Measurements from ENCODE around the gene LCA5L. TPM values are rescaled to one million over a fixed set of nuclear protein-coding genes. Genes with fewer than 3 reads are reported as not detected.

LCA5L gene
- total RNA-seq, 4 donors from 2014 or later = 0.26 to 4.1 (median 2.2) TPM; not detected in 1

DNA sequence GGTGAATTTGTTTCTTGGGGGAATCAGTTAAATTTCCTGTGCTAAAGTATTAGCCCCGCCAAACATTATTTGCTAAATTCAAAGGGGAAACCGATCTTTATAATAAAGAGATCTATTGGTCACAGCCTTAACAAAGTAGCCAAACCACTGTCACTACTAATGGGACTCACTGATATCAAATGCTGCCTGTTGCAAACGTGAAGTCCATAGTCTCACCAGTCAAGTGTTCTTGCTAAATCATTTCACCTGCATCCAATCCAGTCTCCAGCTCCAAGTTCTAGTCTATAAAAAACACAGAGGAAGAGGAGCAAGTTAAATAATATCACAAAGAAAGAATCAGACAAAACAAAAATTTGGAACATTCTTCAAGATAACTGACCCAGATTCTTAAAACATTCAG is 36.3 kb upstream of the LCA5L start:
- intact Hi-C loops (cut with DNase I; ENCODE audit: low total_unique reads) = no loop called here
- no peaks in the 10 kb centered on the region for H3K4me1 ChIP-seq
- no peak overlapping the region for H3K27ac ChIP-seq
- no peaks in the 10 kb centered on the region for H3K9me3 ChIP-seq
- TF ChIP-seq, protein P1, sequence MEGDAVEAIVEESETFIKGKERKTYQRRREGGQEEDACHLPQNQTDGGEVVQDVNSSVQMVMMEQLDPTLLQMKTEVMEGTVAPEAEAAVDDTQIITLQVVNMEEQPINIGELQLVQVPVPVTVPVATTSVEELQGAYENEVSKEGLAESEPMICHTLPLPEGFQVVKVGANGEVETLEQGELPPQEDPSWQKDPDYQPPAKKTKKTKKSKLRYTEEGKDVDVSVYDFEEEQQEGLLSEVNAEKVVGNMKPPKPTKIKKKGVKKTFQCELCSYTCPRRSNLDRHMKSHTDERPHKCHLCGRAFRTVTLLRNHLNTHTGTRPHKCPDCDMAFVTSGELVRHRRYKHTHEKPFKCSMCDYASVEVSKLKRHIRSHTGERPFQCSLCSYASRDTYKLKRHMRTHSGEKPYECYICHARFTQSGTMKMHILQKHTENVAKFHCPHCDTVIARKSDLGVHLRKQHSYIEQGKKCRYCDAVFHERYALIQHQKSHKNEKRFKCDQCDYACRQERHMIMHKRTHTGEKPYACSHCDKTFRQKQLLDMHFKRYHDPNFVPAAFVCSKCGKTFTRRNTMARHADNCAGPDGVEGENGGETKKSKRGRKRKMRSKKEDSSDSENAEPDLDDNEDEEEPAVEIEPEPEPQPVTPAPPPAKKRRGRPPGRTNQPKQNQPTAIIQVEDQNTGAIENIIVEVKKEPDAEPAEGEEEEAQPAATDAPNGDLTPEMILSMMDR (IDR thresholded peaks at IDR 0.05) = no peak
- TF ChIP-seq POLR2A (IDR thresholded peaks at IDR 0.05) = no peak
- no peaks in the 10 kb centered on the region for H3K36me3 ChIP-seq
- H3K27me3 ChIP-seq = no peaks in the 10 kb centered on the region
- DNase-seq = no peak
- no peak overlapping the region for H3K4me3 ChIP-seq

DNA sequence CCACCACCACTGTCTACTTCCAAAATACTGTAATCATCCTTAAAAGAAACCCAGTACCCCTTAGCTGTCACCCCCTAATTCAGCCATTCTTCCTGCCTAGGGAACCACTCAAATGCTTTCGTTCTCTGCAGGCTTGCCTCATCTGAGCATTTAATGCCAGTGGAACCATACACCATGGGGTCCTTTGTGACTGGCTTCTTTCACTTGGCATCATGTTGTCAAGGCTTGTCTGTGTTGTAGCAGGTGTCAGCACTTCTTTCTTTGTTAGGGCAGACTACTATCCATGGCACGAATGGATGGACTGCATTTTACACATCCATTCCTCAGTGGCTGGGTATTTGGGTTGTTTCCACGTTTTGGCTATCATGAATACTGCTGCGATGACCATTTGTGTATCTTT is 34.7 kb upstream of the LCA5L start:
- Histone ChIP-seq H3K4me1 (no peaks in the 10 kb centered on the region), H3K27ac (no peak overlapping the region), H3K27me3 (no peaks in the 10 kb centered on the region), H3K4me3 (no peak overlapping the region), H3K9me3 (no peaks in the 10 kb centered on the region), H3K36me3 (no peaks in the 10 kb centered on the region)
- DNase-seq = no peak
- TF ChIP-seq, protein P1 (IDR thresholded peaks at IDR 0.05) = no peak
- no peak for TF ChIP-seq POLR2A (IDR thresholded peaks at IDR 0.05)
- intact Hi-C loops (cut with DNase I; ENCODE audit: low total_unique reads) = no loop called here

DNA sequence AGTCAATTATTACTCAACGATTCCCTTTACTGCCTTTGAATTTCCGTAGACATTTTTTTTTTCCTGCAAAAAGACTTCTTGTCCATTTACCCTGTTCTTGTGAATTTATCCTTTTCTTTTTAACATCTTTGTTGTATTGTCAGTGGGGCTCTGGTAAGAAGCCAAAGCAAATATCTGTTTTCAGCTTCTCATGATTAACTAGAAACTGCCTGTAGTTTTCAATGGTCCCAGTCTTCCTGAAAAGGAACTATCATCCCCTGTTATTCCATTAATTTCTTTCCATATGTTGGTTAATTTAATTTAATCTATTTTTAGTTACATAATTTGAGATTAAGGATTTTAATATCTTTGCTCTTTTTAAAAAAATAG is 34.2 kb upstream of the LCA5L start:
- no peak for DNase-seq
- Histone ChIP-seq H3K27me3 (no peaks in the 10 kb centered on the region), H3K4me1 (no peaks in the 10 kb centered on the region), H3K4me3 (no peak overlapping the region), H3K36me3 (no peaks in the 10 kb centered on the region), H3K27ac (no peak overlapping the region), H3K9me3 (no peaks in the 10 kb centered on the region)
- intact Hi-C loops (cut with DNase I; ENCODE audit: low total_unique reads) = no loop called here
- no peak for TF ChIP-seq POLR2A (IDR thresholded peaks at IDR 0.05)
- TF ChIP-seq, protein P1 (IDR thresholded peaks at IDR 0.05) = no peak

DNA sequence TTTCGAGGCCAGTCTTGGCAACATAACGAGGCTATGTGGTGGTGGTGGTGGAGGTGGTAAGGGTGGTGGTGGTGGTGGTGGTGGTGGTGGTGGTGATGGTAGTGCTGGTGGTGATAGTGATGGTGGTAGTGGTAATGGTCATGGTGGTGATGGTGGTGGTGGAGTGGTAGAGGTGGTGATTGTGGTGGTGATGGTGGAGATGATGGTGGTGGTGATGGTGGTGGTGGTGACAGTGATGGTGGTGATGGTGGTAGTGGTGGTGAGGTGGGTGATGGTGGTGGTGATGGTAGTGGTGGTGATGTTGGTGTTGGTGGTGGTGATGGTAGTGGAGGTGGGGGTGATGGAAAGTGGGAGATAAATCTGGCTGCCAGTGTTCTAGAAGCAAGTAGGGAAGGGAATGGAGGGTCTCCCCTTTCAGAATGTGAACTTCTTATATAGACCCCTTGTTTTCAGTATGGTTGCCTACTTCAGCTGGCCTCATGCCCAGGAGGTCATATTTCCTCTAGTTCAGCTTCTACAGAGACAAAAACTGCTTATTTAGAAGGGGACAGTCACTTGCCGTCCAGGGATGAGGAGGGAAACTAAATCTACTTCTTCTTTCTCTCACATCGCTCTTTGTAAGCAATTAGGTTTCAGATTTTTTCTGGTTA is 33.7 kb upstream of the LCA5L start:
- H3K36me3 ChIP-seq = no peaks in the 10 kb centered on the region
- intact Hi-C loops (cut with DNase I; ENCODE audit: low total_unique reads) = no loop called here
- no peak for TF ChIP-seq POLR2A (IDR thresholded peaks at IDR 0.05)
- TF ChIP-seq, protein P1 (IDR thresholded peaks at IDR 0.05) = no peak
- no peaks in the 10 kb centered on the region for H3K27me3 ChIP-seq
- H3K27ac ChIP-seq = no peak overlapping the region
- no peak overlapping the region for H3K4me3 ChIP-seq
- no peaks in the 10 kb centered on the region for H3K9me3 ChIP-seq
- H3K4me1 ChIP-seq = no peaks in the 10 kb centered on the region
- no peak for DNase-seq

DNA sequence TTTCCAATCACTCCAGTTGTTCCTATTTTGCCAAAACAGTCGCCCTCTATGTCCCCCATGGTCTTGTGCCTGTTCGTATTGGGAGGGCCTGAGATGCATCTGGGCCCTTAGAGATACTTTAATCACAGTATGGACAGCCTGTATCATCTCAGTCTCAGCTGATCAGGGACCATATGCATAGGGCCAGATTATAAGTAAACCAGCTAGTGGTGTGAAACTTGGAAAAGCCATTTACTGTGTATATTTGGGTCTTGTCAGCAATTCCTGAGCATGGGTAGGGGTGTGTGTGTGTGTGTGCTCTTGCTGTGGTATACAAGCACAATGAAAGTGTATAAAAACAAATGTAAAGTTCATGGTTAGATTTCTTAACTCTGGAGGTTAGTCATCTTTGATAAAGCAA is 29.0 kb upstream of the LCA5L start:
- DNase-seq = no peak
- TF ChIP-seq, protein P1 (IDR thresholded peaks at IDR 0.05) = no peak
- TF ChIP-seq POLR2A (IDR thresholded peaks at IDR 0.05) = no peak
- intact Hi-C loops (cut with DNase I; ENCODE audit: low total_unique reads) = no loop called here

More for the DNA sequence above, 29.0 kb upstream of the LCA5L start:
- Histone ChIP-seq H3K9me3 (no peaks in the 10 kb centered on the region), H3K36me3 (no peaks in the 10 kb centered on the region), H3K27me3 (no peaks in the 10 kb centered on the region), H3K4me3 (no peak overlapping the region), H3K4me1 (no peaks in the 10 kb centered on the region), H3K27ac (no peak overlapping the region)

All from uterus (tissue), 4 donors.